ENCODE measurements around the gene STMN3.

DNA sequence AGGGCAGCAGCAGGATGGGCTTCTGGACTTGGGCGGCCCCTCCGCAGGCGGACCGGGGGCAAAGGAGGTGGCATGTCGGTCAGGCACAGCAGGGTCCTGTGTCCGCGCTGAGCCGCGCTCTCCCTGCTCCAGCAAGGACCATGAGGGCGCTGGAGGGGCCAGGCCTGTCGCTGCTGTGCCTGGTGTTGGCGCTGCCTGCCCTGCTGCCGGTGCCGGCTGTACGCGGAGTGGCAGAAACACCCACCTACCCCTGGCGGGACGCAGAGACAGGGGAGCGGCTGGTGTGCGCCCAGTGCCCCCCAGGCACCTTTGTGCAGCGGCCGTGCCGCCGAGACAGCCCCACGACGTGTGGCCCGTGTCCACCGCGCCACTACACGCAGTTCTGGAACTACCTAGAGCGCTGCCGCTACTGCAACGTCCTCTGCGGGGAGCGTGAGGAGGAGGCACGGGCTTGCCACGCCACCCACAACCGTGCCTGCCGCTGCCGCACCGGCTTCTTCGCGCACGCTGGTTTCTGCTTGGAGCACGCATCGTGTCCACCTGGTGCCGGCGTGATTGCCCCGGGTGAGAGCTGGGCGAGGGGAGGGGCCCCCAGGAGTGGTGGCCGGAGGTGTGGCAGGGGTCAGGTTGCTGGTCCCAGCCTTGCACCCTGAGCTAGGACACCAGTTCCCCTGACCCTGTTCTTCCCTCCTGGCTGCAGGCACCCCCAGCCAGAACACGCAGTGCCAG lies 43.6 kb upstream of the STMN3 start, which contains the start of gene TNFRSF6B:
- TF ChIP-seq POLR2AphosphoS5 (IDR thresholded peaks at IDR 0.05; ENCODE audit: borderline replicate concordance, low read depth, low read length) (no peak), EZH2 (IDR thresholded peaks at IDR 0.05) (no peak), FOXP2 (optimal IDR thresholded peaks at IDR 0.05; ENCODE audit: control extremely low read depth, extremely low read length, insufficient read depth) (no peak)

Data from SK-N-MC (cell line).